Erythroblast (primary cell): ENCODE measurements around the gene DIAPH3.

Experiments
- GATA1 ChIP-seq: IDR thresholded peaks from 2 replicates; pipeline ENCODE4 v1.6.1; 2011; ENCODE audit warnings: low read depth, mild to moderate bottlenecking, control low read depth, low read length, moderate library complexity
- POLR2A ChIP-seq: IDR thresholded peaks from 2 replicates; pipeline ENCODE4 v1.6.1; 2011; ENCODE audit warnings: mild to moderate bottlenecking, low read length

- TF ChIP-seq POLR2A (no peak), GATA1 (no peak)
Observed at GRCh38 chr13:60095300-60095699, 68.4 kb downstream of the DIAPH3 start.
